KG1 (cell line): ENCODE results near the gene MOB1B.

Experiments
- DNase-seq: peaks from one replicate; lab custom pipeline; 2025; lab: John Stamatoyannopoulos, UW

MOB1B gene

DNA sequence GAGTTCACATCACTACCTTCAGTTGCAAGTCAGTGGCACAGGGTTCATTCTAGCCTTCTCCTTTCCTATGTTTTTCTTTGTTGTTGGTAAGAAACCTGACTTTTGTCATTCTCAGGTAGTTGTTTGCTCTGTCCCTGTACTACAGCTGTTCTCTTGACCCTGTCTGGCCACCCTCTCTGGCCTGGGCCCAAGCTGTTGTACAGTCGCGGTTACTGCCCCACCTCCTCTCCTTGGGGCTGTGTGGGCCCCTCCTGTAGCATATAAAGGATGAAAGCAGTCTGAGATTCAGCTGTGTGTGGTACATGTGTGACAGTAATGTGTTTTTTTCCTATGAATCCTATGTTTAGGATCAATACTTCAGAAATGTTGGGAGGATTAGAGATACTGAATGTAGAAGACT, 12.5 kb downstream of the MOB1B start:
- no peak for DNase-seq

DNA sequence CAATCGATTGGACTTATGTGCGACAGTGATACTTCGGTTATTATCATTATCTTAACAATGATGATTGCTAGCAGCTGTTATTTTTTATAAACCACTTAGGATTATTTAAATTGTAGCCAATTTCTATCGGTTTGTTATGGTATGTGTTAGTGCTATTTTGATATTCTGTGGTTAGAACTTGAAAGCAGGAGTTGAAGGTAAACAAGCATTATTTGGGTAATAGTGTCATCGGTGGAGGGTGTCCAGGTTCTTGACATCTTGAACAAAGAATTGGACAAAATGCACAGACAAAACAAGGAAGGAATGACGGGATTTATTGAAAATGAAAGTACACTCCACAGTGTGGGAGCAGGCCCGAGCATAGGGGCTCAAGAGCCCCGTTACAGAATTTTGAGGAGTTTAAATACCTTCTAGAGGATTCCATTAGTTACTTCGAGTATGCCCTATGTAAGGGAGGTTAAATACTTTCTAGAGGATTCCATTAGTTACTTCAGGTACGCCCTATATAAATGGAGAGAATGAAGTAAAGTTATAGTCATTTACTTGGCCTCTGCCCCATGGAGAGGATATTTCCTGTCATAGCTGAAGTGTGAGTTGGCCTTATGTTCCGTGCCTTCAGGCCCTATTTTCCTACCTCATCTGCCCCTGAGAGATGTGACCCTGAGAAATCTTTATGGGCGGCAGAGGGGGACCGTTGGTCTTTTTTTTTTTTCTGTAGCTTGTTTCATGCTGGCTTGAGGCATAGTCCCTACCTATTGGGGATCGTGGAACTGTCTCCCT, 13.1 kb downstream of the MOB1B start:
- no peak for DNase-seq

DNA sequence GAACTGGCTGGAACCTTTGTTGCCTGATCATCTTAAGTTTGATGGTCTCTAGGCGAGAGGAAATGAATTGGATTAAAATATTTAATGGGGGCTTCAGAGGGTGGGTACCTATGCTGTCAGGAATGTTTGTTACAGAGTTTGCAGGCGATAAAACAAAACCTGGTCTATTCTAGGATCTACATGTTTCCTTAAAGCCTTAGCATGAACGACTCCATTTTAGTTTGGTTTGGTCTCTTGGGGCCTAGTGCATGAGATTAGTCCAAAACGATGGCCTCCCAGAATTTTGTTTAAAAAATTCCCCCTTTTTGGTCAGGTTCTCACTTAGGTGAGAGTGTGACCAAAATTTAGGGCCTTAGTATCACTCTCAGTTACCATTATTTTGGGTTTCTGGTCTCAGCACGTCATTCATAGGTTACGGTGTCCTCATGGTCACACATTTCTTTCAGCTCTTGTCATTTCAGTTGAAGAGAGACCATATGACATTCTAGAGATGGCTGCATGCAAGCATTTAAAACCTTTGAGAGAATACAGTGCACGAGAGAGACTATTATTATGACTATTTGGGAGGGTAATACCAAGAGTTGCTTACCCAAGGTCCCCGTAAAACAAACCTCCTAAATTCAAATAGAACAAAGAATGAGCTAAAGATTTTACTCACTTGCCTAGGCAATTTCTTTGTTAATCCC, 13.8 kb downstream of the MOB1B start:
- no peak for DNase-seq

DNA sequence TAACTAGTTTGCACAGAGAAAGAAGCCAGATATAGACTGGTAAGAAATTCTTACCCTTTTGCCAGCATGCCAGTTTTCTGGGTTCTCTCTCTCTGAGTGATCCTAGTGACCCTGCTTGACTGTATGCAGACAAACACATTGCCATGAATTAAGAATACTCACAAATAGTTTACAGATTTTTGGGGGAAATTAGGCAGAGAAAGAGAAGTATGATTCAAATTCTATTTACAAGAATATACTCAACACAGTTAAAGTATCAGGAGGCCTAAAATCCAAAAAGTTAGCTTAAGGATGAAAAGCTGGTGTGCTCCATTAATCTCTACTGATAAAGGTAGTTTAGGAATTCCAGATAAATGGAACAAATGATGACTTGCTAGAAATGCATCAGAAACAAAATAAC, 18.4 kb downstream of the MOB1B start:
- no peak for DNase-seq

DNA sequence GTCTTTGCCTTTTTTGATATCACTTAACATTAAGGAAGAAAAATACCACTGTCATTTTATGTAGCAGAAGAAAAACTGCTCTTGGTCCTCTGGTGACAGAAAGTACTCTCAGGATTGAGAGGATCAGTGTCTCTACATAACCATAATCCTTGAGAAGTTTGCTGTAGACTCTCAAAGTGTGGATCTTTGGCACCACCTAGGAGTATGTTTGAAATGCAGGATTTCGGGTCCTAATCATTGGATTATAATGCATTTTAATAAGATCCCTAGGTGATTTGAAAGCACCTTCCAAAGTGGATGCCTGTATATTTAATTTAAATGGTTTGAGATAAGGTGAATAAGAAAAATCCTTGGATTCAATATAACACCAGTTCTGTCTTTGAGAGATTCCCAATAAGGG, 23.2 kb downstream of the MOB1B start:
- DNase-seq, result no peak

DNA sequence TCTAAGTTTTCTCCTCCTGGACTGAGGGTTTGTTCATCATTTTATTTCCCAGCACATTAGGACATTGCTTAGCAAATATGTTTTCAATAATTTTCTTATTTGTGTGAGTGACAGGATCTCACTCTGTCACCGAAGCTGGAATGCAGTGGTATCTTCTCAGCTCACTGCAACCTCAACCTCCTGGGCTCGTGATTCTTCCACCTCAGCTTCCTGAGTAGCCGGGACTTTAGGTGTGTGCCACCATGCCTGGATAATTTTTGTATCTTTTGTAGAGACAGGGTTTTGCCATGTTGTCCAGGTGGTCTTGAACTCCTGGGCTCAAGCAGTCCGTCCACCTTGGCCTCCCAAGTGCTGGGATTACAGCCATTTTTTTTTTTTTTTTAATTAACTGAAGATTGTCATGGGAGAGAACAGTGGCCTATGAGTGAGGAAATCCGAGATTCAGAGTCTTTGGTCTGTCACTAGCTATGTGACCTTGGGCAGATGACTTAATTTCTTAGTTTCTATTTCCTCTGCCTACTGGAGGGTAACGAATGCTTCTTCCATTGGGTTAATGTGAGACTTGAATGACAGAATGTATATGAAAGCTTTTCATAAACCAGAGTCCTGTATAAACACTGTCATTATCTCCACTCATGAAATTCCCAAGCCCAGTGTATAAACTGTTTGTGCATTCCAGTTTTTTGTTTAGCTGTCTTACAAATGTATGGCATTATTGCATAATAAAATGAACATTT, 23.9 kb downstream of the MOB1B start:
- DNase-seq, result no peak

DNA sequence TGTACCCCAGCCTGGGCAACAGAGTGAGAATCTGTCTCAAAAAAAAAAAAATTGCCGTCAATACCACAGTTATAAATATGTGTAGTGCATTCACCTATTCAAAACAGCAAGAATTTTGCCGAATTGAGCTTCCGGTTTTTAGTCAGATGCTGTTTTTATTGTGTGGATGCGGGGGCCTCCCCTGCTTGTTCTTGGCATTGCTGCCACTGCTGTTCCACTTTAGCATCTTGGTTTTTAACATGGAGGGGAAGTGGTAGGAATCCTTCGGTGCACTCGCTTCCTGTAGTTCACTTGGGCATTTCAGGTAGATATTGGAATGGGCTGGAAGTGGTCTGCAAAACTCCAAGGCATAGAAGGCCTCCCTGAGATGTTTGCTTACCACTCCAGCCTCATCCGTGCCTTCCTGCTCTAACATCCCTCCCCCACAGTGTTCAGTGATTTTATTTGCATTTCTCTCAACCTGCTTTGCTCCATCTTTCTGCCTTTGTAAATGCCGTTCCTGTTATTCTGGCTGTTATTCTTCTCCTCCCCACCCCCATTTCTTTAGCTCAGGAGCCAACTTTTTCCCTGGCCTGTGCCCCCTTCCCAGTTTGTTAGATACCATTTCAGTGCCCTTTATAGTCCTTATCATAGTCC, 25.5 kb downstream of the MOB1B start:
- DNase-seq, result peak; percentile 13

DNA sequence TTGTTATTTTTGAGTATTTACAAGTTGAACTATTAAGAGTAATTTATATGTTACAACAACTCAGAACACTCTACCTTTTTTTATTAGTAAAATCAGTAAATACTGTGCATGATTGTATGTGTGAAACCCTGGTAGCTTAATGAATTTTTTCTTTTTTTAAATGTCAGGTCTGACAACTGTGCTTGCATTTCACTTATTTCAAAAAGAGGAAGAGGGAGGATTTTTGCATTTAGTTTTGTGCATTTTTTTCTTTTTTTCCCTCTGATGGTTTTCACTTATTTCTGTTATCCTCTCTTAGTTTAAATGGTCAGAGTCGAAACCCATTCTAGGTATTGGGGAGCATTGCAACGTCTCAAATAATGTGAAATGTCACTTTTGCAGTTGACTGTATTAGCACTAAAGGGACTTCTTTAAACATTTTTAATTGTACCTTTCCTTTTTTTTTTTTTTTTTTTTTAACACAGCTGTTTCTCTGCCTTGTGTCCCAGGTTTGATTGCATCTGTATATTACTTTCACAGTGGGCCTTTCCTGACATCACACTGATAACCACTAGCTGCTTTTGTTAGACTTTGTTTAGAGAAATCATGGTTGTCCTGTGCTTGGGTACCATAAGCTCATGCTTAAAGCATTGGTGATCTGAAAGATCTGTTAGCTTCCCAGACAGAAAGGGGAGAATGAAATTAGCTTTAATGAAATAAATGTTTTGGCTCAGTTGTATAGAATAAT, 28.5 kb downstream of the MOB1B start:
- DNase-seq, result peak; percentile 19

DNA sequence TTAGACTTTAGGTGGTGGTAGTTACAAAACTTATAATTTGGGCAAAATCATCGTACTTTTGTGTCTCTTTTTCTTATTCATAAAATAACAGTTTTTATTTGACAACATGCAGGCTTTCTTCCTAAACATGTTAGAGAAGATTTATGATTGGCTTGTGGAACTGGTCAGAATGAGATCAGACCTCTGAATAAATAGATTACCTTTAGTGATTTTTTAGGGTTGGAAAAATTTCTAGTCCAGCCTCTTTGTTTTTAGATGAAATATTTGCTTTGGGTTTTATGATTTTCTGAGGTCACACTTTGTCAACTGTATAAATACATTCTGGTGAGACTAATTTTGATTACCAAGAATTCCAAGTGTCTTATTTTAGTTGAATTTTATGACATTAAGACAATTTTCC, 29.2 kb downstream of the MOB1B start:
- no peak for DNase-seq

DNA sequence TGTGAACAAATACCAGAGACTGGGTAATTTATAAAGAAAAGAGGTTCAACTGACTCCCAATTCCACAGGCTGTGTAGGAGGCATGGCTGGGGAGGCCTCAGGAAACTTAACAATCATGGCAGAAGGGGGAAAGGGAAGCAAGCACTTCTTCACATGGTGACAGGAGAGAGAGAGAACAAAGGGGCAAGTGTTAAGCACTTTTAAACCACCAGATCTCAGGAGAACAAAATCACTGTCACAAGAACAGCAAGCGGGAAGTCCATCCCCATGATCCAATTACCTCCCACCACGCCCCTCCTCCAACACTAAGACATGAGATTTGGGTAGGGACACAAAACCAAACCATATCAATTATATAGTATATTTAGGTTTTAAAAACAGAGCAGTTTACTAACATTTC, 30.8 kb downstream of the MOB1B start:
- DNase-seq, result no peak

DNA sequence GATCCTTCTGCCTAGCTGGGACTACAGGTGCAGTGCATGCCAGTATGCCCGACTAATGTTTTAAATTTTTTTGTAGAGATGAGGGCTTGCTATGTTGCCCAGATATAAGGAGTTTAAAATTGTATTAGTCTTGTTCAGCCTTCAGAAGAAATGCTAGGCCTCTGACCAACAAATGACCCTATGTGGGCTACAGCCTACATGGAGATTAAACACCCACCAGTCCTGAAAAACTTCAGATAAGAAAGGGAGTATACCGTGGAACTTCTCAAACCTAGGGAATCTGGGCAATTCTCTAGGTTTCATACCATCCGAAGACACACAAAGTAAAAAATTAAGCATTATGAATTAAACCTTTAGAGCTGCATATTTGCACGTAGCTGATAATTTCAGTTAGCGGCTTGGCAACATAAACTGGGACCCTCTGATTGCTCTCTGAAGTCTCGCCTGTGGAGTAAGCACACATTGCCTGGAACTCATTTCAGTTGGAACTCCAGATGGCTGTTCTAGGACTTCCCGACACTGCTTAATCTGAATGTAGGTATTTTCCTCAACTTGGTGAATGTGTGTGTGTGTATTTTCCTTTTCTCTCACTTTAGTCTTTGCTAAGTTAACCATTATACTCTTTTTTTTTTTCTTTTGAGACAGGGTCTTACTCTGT, 33.0 kb downstream of the MOB1B start:
- DNase-seq, result no peak

DNA sequence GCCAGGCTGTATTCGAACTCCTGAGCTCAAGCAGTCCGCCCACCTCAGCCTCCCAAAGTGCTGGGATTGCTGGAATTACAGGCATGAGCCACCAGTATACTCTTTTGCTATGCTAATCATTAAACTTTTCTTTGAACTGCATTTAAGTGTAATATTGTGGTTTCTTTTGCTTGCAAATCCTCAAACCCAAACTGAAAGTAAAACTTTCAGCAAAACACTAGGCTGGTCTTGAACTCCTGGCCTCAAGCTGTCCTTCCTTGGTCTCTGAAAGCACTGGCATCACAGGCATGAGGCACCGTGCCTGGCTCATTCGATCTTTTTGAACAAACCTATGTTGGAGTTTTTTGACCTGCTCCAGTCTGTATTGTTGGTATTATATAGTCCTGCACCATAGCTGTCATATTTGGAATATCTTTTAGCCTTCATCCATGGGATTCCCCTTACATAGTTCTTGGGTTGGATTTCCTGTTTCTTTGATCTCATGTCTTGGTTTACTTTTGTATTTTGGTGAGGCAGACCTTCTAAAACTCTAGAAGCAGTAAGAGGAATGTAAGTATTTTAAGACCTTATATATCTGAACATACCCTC, 34.1 kb downstream of the MOB1B start:
- DNase-seq, result no peak

DNA sequence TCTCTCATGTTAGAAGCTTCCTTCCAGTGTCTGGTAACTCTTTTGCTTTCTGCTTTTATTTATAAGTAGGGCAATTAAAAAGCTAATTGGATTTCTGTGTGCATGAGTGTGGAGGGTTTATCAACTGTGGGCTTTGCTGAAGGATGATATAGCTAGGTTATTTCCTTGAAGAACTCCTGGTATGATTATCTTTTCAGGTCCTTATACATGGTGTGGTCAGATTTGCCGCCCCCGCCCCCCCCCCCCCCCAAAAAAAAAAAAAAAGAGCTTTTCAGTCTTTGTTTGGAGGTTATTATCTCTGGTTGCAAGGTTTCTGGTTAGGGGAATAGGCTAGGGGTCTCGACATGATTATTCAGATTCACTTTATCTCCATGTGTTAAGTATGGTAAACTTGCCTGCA, 35.9 kb downstream of the MOB1B start:
- DNase-seq, result no peak

DNA sequence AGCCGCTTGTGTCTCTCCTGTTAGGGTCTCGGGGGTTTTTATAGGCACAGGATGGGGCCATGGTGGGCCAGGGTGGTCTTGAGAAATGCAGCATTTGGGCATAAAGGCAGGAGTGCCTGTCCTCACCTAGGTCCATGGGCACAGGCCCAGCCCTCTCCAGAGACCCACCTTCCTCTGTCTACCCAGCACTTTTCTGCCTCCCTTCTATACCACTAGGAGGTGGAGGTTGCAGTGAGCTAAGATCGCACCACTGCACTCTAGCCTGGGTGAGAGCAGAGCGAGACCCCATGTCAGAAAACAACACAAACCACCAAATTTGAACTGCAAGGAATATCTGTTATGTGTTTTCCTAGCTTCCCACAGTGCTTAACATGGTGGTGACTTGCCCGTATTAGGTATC, 38.0 kb downstream of the MOB1B start:
- DNase-seq, result no peak

DNA sequence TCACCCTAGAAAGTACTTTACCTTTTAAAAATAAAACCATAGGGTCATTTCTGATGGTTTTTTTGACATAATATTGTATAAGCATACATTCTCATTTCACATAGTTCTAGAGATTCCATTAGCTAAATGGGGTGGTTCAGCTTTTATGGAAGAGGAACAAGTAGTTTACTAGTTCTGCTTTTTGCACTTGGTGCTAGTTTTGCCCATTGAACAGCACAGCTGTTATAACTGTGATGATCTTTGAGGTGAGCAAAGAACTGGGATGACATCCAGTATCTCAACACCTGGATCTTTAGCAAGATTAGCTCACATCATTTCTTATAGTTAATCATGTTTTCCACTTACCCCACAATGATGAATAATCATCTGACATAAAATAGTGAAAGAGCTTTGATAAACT, 40.9 kb downstream of the MOB1B start:
- no peak for DNase-seq

DNA sequence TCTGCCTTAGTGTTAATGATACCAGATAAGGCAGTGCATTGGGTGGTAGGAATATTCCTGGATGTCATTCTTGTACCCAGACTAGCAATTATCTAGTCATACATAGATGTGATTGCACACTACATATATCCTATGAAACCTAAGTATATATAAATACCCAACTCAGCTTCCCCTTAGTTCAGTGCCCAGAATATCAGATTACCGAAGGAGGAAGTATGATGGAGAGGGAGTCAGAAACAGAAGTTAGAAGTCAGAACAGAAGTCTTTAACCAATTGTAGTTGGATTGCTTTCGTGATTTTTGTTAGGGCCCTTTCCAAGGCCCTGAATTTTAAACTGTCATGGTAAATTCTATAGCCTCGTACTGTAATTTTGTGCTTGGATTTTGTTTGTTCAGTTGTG, 42.9 kb downstream of the MOB1B start:
- DNase-seq, result no peak

DNA sequence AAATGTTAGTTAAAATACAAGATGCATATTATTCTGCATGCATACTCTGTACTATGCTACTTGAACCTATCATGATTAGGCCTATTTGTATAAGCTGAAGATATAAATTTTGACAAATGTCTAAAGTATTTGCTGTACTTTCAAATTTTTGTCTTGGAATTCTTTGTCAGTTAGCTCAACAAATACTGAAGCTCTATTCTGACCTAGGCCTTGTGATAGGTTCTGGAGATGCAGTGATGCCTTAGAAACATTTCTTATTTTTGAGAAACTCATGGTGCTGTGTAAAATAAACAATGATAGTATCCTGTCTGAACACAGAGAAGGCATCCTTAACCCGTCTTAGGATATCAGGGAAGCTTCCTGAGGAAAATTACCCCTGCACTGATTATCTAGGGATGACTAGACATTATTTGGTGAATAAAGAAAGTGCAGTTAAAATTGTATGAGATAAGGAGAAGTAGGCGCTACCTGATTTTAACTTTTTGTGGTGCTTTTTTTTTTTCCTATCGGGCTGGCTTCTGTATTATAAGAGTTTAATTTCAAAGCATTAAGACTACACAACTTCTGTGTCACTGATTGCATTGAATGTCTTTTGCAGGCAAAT, 43.4 kb downstream of the MOB1B start:
- DNase-seq, result no peak

DNA sequence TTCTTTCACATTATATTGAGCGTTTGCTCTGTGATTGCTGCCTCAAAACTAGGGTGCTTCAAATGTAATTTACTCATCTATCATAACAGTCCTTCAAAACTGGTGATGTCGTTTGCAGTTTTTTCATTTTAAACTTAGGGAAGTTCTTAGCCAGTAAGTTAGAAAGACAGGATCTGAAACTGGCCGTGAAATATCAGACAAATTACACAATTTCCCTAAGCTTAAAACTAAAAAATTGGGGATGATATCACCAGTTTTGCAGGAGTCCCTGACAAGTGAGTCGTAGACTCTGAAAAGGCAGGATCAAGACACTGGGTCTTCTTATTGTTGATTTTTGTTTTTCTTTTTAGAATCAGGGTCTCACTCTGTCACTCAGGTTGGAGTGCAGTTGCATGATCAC, 44.8 kb downstream of the MOB1B start:
- DNase-seq, result no peak

DNA sequence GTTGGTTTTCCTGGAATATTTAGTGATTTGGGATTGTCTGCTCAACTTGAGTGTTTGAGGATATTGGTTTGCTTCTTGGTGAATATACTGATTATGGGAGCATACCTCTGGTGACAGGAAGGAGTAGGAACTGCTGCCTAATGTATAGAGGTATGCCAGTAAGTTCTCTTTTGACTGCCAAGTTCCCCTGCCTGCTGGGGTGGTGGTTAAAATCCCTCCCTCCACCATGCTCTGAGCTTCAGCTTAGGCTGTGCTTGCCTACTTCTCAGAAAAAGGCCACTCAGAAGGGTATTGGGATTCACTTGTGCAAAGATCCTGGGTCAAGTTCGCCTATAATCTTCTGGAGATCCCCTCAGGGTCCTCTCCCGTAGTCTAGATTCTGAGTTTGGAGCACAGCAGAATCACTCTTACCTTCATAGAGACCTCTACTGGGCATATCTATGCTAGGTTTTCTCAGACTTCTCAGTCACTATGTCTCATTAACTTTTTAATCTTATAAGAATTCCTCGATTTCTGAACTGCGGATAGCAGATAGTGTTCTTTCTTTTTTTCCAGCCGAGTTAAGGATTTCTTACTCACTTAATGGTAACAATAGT, 46.6 kb downstream of the MOB1B start:
- no peak for DNase-seq

DNA sequence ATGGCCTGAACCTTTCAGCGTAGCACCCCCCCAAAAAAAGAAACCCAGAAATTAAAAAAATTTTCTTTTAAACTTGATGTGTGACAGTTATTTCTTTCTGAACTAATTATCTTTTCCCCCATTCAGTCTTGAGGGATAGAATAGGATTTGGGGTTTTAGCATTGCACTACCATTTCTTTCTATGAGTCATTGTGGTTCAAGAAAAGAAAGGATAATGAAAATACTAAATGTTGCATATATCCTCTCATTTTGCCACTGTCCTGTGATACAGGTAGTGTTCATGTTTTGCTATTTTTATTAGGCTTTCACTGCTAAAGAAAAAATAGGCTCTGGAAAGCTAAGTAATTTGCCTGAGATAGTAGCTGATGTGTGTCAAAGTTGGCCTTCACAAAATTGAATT, 51.9 kb downstream of the MOB1B start:
- no peak for DNase-seq
